Measurements from ENCODE around the gene MMP2.

The MMP2 gene

GRCh38 chr16:55469821-55470532 lies 9.0 kb upstream of the MMP2 start:
- DNase-seq (ENCODE audit: low spot score): no peak
- FAIRE-seq: no peak

- no peak for FAIRE-seq
- peak; percentile 39 for DNase-seq (ENCODE audit: low spot score)
Measured at GRCh38 chr16:55470533-55471371, 8.2 kb upstream of the MMP2 start.

GRCh38 chr16:55471448-55472097 lies 7.4 kb upstream of the MMP2 start:
- FAIRE-seq (no peak), DNase-seq (ENCODE audit: low spot score) (peak; percentile 47)

GRCh38 chr16:55473587-55473986 lies 5.4 kb upstream of the MMP2 start:
- no peak for FAIRE-seq

GRCh38 chr16:55474821-55475220 lies 4.2 kb upstream of the MMP2 start:
- FAIRE-seq (no peak), DNase-seq (ENCODE audit: low spot score) (no peak)

More at GRCh38 chr16:55473587-55473986, 5.4 kb upstream of the MMP2 start:
- no peak for DNase-seq (ENCODE audit: low spot score)

- FAIRE-seq: no peak
- no peak for DNase-seq (ENCODE audit: low spot score)
Measured at GRCh38 chr16:55475919-55476318, 3.1 kb upstream of the MMP2 start.

- FAIRE-seq: no peak
- peak; percentile 21 for DNase-seq (ENCODE audit: low spot score)
Measured at GRCh38 chr16:55476625-55477533, 2.1 kb upstream of the MMP2 start.

- FAIRE-seq: no peak
Measured at GRCh38 chr16:55477736-55478135, 1.3 kb upstream of the MMP2 start.

GRCh38 chr16:55479430-55480140 lies 587 bp downstream of the MMP2 start:
- DNase-seq (ENCODE audit: low spot score) (no peak), FAIRE-seq (no peak)

More at GRCh38 chr16:55477736-55478135, 1.3 kb upstream of the MMP2 start:
- no peak for DNase-seq (ENCODE audit: low spot score)

GRCh38 chr16:55480228-55480655 lies 1.2 kb downstream of the MMP2 start:
- FAIRE-seq (peak; percentile 44), DNase-seq (ENCODE audit: low spot score) (peak; percentile 83)

- no peak for FAIRE-seq
- DNase-seq (ENCODE audit: low spot score): no peak
Measured at GRCh38 chr16:55481023-55481422, 2.0 kb downstream of the MMP2 start.

GRCh38 chr16:55482056-55482455 lies 3.1 kb downstream of the MMP2 start:
- FAIRE-seq (no peak), DNase-seq (ENCODE audit: low spot score) (no peak)

GRCh38 chr16:55487048-55487803 lies 8.2 kb downstream of the MMP2 start:
- no peak for DNase-seq (ENCODE audit: low spot score)
- peak; percentile 5 for FAIRE-seq

- DNase-seq (ENCODE audit: low spot score): no peak
- FAIRE-seq: no peak
Measured at GRCh38 chr16:55488306-55488705, 9.3 kb downstream of the MMP2 start.

GRCh38 chr16:55489119-55489955 lies 10.3 kb downstream of the MMP2 start:
- FAIRE-seq: peak; percentile 40
- DNase-seq (ENCODE audit: low spot score): no peak

- FAIRE-seq: no peak
- no peak for DNase-seq (ENCODE audit: low spot score)
Measured at GRCh38 chr16:55489956-55490265, 10.9 kb downstream of the MMP2 start.

GRCh38 chr16:55490301-55490700 lies 11.3 kb downstream of the MMP2 start:
- no peak for DNase-seq (ENCODE audit: low spot score)
- no peak for FAIRE-seq

- FAIRE-seq (no peak), DNase-seq (ENCODE audit: low spot score) (no peak)
Measured at GRCh38 chr16:55491691-55492090, 12.7 kb downstream of the MMP2 start.

All from urothelium cell line (cell line).